ENCODE measurements around the gene ALS2CL.

The ALS2CL gene

GRCh38 chr3:46626039-46626438, 67.4 kb downstream of the ALS2CL start:
- no peak for DNase-seq

- DNase-seq: no peak
These were observed 68.4 kb downstream of the ALS2CL start for GRCh38 chr3:46624975-46625490.

GRCh38 chr3:46624533-46624932, 68.9 kb downstream of the ALS2CL start:
- DNase-seq: no peak

- DNase-seq: no peak
These were observed 73.4 kb downstream of the ALS2CL start for GRCh38 chr3:46619845-46620778.

Data from CD4-positive, alpha-beta T cell treated with Interleukin-10 for 1 hour (primary cell).